Cardiac fibroblast (primary cell): ENCODE results near the gene UCMA.

Source experiments
- DNase-seq, 2 donors: peaks; one replicate each; pipeline versions ENCODE4 v3.0.0 to v3.0.0-alpha.2; 2010; ENCODE audit warnings: low read depth in 2 of 2
- H3K4me3 ChIP-seq, 2 donors: replicated peaks in 1 of 2; 1 replicate in 1 of 2; 2 replicates in 1 of 2; pipeline ENCODE4 v1.5.1; 2011; ENCODE audit warnings: low read depth in 2 of 2, low read length in 2 of 2, mild to moderate bottlenecking in 2 of 2, moderate library complexity in 1 of 2
- TF ChIP-seq, protein P1 (sequence below): IDR thresholded peaks from one replicate; pipeline ENCODE4 v1.5.1; 2011; ENCODE audit warnings: low read depth, mild to moderate bottlenecking, low read length, inconsistent platforms

The UCMA gene

DNA sequence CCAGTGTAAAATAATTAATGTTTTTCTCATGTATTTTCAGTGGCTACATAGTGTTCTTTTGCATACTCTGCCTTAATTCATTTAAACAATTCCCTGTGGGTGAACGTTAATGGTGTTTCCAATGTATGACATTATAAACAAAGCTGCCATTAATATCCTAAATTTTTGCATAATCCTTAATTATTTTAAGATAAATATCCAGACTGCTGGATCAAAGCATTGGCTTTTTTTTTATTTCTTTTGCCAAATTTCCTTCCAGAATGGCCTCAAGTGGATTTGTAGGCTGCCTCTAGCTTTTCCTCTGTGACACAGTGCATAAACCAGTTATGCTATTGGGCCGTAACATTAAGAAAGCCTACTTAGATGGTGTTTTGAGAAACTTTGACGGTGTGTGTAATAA is 43.4 kb downstream of the UCMA start:
- TF ChIP-seq, protein P1, sequence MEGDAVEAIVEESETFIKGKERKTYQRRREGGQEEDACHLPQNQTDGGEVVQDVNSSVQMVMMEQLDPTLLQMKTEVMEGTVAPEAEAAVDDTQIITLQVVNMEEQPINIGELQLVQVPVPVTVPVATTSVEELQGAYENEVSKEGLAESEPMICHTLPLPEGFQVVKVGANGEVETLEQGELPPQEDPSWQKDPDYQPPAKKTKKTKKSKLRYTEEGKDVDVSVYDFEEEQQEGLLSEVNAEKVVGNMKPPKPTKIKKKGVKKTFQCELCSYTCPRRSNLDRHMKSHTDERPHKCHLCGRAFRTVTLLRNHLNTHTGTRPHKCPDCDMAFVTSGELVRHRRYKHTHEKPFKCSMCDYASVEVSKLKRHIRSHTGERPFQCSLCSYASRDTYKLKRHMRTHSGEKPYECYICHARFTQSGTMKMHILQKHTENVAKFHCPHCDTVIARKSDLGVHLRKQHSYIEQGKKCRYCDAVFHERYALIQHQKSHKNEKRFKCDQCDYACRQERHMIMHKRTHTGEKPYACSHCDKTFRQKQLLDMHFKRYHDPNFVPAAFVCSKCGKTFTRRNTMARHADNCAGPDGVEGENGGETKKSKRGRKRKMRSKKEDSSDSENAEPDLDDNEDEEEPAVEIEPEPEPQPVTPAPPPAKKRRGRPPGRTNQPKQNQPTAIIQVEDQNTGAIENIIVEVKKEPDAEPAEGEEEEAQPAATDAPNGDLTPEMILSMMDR, result no peak

DNA sequence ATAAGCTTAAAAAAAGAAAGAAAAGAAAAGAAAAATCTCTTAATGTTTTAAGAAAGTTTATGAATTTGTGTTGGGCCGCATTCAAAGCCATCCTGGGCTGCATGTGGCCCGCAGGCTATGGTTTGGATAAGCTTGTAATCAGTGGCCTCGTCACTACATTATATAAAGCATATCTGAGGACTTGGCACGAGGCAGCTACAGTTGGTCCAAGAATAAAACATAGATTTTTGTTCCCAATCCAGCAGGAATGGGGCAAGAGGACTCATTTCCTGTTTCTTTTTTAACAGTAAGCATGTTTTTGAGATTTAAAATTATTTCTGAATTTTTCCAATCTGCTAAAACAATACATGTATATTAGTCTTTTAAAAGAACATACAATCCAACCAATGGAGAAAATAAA is 44.2 kb downstream of the UCMA start:
- peak in 1 of 2 donors; percentile 79 for DNase-seq
- TF ChIP-seq, protein P1, result no peak
- H3K4me3 ChIP-seq, result no peak overlapping the region

More for the DNA sequence above, 43.4 kb downstream of the UCMA start:
- H3K4me3 ChIP-seq, result no peak overlapping the region
- no peak for DNase-seq

DNA sequence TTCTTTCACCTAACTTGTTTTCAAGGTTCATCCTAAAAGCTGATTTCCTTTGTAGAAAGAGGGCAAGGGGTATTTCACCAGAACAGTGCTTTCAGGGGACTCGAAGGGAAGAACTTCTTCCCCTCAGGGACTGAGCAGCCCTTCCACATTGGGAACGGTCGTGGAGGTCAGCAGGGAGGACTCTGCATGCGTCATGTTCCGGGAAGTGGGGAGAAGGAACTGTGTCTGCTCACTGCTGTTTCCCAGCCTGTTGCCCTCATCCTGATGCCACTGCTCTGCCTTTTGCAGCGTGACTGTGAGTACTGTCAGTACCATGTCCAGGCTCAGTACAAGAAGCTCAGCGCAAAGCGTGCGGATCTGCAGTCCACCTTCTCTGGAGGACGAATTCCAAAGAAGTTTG is 45.6 kb downstream of the UCMA start:
- no peak for DNase-seq
- TF ChIP-seq, protein P1, result no peak
- H3K4me3 ChIP-seq, result no peak overlapping the region

DNA sequence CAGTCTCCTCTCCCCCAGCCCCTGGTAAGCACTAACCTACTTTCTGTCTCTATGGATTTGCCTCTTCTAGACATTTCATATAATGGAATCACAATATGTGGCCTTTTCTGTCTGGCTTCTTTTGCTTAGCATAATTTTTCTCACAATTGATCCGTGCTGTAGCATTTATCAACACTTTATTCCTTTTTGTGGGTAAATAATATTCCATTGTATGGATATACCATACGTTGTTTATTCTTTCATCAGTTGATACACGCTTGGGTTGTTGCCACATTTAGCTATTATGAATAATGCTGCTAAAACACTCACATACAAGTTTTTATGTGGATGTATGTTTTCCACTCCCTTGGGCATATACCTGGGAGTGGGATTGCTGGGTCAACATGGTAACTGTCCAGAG is 47.0 kb downstream of the UCMA start:
- no peak overlapping the region for H3K4me3 ChIP-seq
- TF ChIP-seq, protein P1, result no peak

DNA sequence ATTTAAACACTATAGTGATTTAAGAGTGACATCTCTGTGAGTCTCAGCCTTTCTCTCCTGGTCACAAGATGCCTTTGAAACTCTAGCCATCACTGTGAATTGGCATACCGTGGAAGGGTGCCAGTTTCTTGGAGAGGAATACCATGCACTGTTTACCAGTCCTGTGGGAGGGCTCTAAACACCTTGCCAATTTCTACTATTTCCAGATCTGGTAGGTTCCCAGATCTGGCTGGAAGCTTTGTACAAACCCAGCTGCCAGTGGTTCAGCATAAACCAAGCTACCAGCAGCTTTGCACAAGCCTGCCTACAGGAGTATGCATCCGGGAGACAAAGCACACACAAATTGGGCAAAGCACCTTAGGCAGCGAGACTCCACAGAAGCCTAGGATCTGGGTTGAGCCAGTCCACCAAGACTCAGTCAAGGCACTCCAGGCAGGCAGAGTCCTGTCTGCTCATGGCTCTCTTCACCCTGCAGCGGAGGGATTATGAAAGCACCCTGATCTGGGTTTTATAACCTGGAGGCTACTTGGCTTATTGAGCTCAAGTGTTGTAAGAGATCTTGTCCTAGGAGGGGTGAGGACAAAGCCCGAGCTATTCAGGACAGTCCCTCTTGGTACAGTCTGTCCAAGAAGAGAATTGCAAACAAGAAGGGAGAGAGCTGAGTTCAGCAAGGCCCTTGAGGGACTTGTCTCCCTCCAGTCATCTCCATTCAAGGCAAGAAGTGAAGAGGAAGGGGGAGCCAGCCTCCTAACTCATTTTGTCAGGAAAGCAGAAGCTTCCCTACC is 49.3 kb downstream of the UCMA start:
- peak in 1 of 2 donors; percentile 6 for DNase-seq
- H3K4me3 ChIP-seq, result no peak overlapping the region
- TF ChIP-seq, protein P1, result no peak

More for the DNA sequence above, 47.0 kb downstream of the UCMA start:
- DNase-seq, result no peak

DNA sequence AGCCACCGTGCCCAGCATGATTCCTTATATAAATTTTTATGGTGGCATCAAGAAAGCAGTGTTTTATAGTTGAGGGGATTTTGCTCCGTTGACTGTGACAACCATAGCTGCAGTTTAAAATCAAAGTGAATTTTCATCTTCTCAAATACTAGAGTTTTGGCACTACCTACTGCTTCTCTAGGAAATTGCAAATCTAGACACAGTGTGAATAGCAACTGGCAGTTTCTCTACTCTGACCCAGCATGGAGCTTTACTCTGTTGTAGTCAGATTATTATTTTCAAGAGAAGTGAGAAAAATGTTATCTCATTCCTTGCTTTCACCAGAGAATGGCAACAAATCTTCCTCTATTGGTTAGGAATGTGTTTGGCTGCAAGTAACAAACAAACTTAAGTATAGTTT is 49.9 kb downstream of the UCMA start:
- H3K4me3 ChIP-seq, result no peak overlapping the region
- TF ChIP-seq, protein P1, result no peak
- DNase-seq, result no peak
